Neural progenitor cell (in vitro differentiated cells): ENCODE measurements around the gene SKIL.

Source experiments
- EZH2 ChIP-seq: fragments of 200-600 bp; sonication (generic); IDR thresholded peaks from 2 replicates; pipeline ENCODE4 v1.6.1; 2017; ENCODE audit warnings: antibody characterized with exemption, mild to moderate bottlenecking, moderate library complexity
- EZH2phosphoT487 ChIP-seq: fragments of 200-600 bp; sonication (generic); IDR thresholded peaks from 2 replicates; pipeline ENCODE4 v1.6.1; 2017; ENCODE audit warnings: antibody characterized with exemption
- TF ChIP-seq, protein P1 (sequence below): fragments of 200-600 bp; sonication (generic); IDR thresholded peaks from 2 replicates; pipeline ENCODE4 v1.5.1; 2017; ENCODE audit warnings: antibody characterized with exemption, mild to moderate bottlenecking

DNA sequence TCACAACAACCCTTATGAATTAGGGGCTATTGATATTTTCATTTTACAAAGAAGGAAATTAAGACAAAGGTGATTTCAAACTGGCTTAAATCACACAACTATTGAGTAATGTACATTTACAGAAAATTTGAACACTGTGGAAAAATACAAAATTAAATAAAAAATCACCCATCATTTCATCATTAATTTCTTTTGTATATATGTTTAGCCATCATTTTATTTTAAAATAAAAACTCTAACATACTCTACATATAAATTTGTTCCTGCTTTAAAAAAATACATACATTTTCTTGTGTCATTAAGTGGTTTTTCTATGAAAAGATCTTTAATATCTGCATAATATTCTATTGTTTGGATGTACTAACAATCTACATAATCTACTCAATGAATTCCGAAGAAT is 81.3 kb downstream of the SKIL start:
- TF ChIP-seq EZH2 (no peak), EZH2phosphoT487 (no peak)
- TF ChIP-seq, protein P1, sequence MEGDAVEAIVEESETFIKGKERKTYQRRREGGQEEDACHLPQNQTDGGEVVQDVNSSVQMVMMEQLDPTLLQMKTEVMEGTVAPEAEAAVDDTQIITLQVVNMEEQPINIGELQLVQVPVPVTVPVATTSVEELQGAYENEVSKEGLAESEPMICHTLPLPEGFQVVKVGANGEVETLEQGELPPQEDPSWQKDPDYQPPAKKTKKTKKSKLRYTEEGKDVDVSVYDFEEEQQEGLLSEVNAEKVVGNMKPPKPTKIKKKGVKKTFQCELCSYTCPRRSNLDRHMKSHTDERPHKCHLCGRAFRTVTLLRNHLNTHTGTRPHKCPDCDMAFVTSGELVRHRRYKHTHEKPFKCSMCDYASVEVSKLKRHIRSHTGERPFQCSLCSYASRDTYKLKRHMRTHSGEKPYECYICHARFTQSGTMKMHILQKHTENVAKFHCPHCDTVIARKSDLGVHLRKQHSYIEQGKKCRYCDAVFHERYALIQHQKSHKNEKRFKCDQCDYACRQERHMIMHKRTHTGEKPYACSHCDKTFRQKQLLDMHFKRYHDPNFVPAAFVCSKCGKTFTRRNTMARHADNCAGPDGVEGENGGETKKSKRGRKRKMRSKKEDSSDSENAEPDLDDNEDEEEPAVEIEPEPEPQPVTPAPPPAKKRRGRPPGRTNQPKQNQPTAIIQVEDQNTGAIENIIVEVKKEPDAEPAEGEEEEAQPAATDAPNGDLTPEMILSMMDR, result no peak
